ENCODE measurements around the gene PGM2L1.

Gene PGM2L1

GRCh38 chr11:74398244-74399159 is at the start of gene PGM2L1:
TSS of gene PGM2L1 (minus strand) at chr11:74398433. CDS start at chr11:74398161, 272 bp downstream.
- peak within 1 kb of the TSS; percentile 98 to 100 for H3K4me3 Mint-ChIP-seq
- ATAC-seq (replicated peaks): peak; percentile 92 to 94
- H3K27me3 Mint-ChIP-seq: no peaks in the 10 kb centered on the region
- H3K36me3 Mint-ChIP-seq: no peaks in the 10 kb centered on the region
- H3K27ac Mint-ChIP-seq: peak within 1 kb of the TSS; percentile 98
- H3K4me1 Mint-ChIP-seq: peaks cover 5 to 6% of the 10 kb centered on the region in 2 donors
- DNase-seq: peak; percentile 91
- no peaks in the 10 kb centered on the region for H3K9me3 Mint-ChIP-seq

- peaks cover 6 to 17% of the 10 kb centered on the region in 2 donors for H3K4me1 Mint-ChIP-seq
- no peak overlapping the region for H3K27ac Mint-ChIP-seq
- H3K27me3 Mint-ChIP-seq: peaks cover 5 to 8% of the 10 kb centered on the region in 2 donors
- no peak for DNase-seq
- H3K36me3 Mint-ChIP-seq: no peaks in the 10 kb centered on the region
- H3K9me3 Mint-ChIP-seq: no peaks in the 10 kb centered on the region
- H3K4me3 Mint-ChIP-seq: no peak overlapping the region
- ATAC-seq (replicated peaks): no peak
Measured at GRCh38 chr11:74447720-74448119, 49.5 kb upstream of the PGM2L1 start.

- Mint-ChIP-seq H3K27ac (no peak overlapping the region), H3K4me3 (no peak overlapping the region), H3K27me3 (peaks cover 0 to 3% of the 10 kb centered on the region in 2 donors)
Measured at GRCh38 chr11:74446532-74446938, 48.3 kb upstream of the PGM2L1 start.

GRCh38 chr11:74444173-74444826 is 46.1 kb upstream of the PGM2L1 start:
- DNase-seq (no peak), ATAC-seq (replicated peaks) (no peak)
- Mint-ChIP-seq H3K4me1 (peaks cover 2 to 4% of the 10 kb centered on the region in 2 donors), H3K9me3 (peaks cover 4% of the 10 kb centered on the region in 2 donors), H3K27ac (no peak overlapping the region), H3K36me3 (no peaks in the 10 kb centered on the region), H3K27me3 (peaks cover 0 to 3% of the 10 kb centered on the region in 2 donors), H3K4me3 (no peak overlapping the region)

More at GRCh38 chr11:74446532-74446938, 48.3 kb upstream of the PGM2L1 start:
- Mint-ChIP-seq H3K9me3 (no peaks in the 10 kb centered on the region), H3K36me3 (no peaks in the 10 kb centered on the region), H3K4me1 (peaks cover 6 to 17% of the 10 kb centered on the region in 2 donors)
- DNase-seq (no peak), ATAC-seq (replicated peaks) (no peak)

GRCh38 chr11:74443071-74443864 is 45.0 kb upstream of the PGM2L1 start:
- ATAC-seq (replicated peaks): no peak
- no peaks in the 10 kb centered on the region for H3K36me3 Mint-ChIP-seq
- H3K9me3 Mint-ChIP-seq: peaks cover 4% of the 10 kb centered on the region in 2 donors
- no peaks in the 10 kb centered on the region for H3K4me1 Mint-ChIP-seq
- no peak for DNase-seq
- H3K27me3 Mint-ChIP-seq: peaks cover 0 to 3% of the 10 kb centered on the region in 2 donors
- no peak overlapping the region for H3K27ac Mint-ChIP-seq
- no peak overlapping the region for H3K4me3 Mint-ChIP-seq

- peaks cover 4% of the 10 kb centered on the region in 2 donors for H3K9me3 Mint-ChIP-seq
- no peak overlapping the region for H3K27ac Mint-ChIP-seq
- no peaks in the 10 kb centered on the region for H3K36me3 Mint-ChIP-seq
- H3K4me1 Mint-ChIP-seq: no peaks in the 10 kb centered on the region
- no peak for DNase-seq
- peaks cover 0 to 3% of the 10 kb centered on the region in 2 donors for H3K27me3 Mint-ChIP-seq
- H3K4me3 Mint-ChIP-seq: no peak overlapping the region
- ATAC-seq (replicated peaks): no peak
Measured at GRCh38 chr11:74442636-74443035, 44.4 kb upstream of the PGM2L1 start.

GRCh38 chr11:74438681-74439080 is 40.4 kb upstream of the PGM2L1 start:
- ATAC-seq (replicated peaks): no peak
- Mint-ChIP-seq H3K27me3 (peaks cover 0 to 3% of the 10 kb centered on the region in 2 donors), H3K4me1 (no peaks in the 10 kb centered on the region), H3K9me3 (peaks cover 4% of the 10 kb centered on the region in 2 donors), H3K36me3 (no peaks in the 10 kb centered on the region), H3K4me3 (no peak overlapping the region), H3K27ac (no peak overlapping the region)
- no peak for DNase-seq

GRCh38 chr11:74437441-74438042 is 39.3 kb upstream of the PGM2L1 start:
- H3K27me3 Mint-ChIP-seq: peaks cover 3 to 4% of the 10 kb centered on the region in 2 donors
- H3K4me1 Mint-ChIP-seq: no peaks in the 10 kb centered on the region
- no peak overlapping the region for H3K27ac Mint-ChIP-seq
- DNase-seq (no peak), ATAC-seq (replicated peaks) (no peak)
- no peaks in the 10 kb centered on the region for H3K36me3 Mint-ChIP-seq
- peaks cover 4% of the 10 kb centered on the region in 2 donors for H3K9me3 Mint-ChIP-seq
- no peak overlapping the region for H3K4me3 Mint-ChIP-seq

GRCh38 chr11:74434528-74434927 is 36.3 kb upstream of the PGM2L1 start:
- Mint-ChIP-seq H3K27me3 (peaks cover 0 to 4% of the 10 kb centered on the region in 2 donors), H3K4me3 (no peak overlapping the region), H3K9me3 (no peaks in the 10 kb centered on the region), H3K36me3 (no peaks in the 10 kb centered on the region), H3K4me1 (no peaks in the 10 kb centered on the region), H3K27ac (no peak overlapping the region)
- ATAC-seq (replicated peaks) (peak; percentile 39 to 60), DNase-seq (no peak)

- Mint-ChIP-seq H3K9me3 (peaks cover 5 to 7% of the 10 kb centered on the region in 2 donors), H3K4me3 (no peak overlapping the region), H3K4me1 (no peaks in the 10 kb centered on the region), H3K36me3 (peaks cover 0 to 1% of the 10 kb centered on the region in 2 donors), H3K27ac (no peak overlapping the region), H3K27me3 (peaks cover under 1 to 4% of the 10 kb centered on the region in 2 donors)
- DNase-seq (no peak), ATAC-seq (replicated peaks) (no peak)
Measured at GRCh38 chr11:74429205-74429604, 31.0 kb upstream of the PGM2L1 start.

- no peak overlapping the region for H3K4me3 Mint-ChIP-seq
- no peak overlapping the region for H3K27ac Mint-ChIP-seq
- peaks cover 5 to 7% of the 10 kb centered on the region in 2 donors for H3K9me3 Mint-ChIP-seq
- H3K27me3 Mint-ChIP-seq: peaks cover 0 to 4% of the 10 kb centered on the region in 2 donors
- H3K4me1 Mint-ChIP-seq: no peaks in the 10 kb centered on the region
- DNase-seq (no peak), ATAC-seq (replicated peaks) (no peak)
- peaks cover 0 to 3% of the 10 kb centered on the region in 2 donors for H3K36me3 Mint-ChIP-seq
Measured at GRCh38 chr11:74427384-74427886, 29.2 kb upstream of the PGM2L1 start.

GRCh38 chr11:74425100-74425499 is 26.9 kb upstream of the PGM2L1 start:
- Mint-ChIP-seq H3K36me3 (peaks cover 0 to 3% of the 10 kb centered on the region in 2 donors), H3K9me3 (peaks cover 5 to 7% of the 10 kb centered on the region in 2 donors), H3K27ac (no peak overlapping the region), H3K27me3 (peaks cover 0 to 8% of the 10 kb centered on the region in 2 donors), H3K4me1 (no peaks in the 10 kb centered on the region), H3K4me3 (no peak overlapping the region)
- no peak for DNase-seq
- ATAC-seq (replicated peaks): no peak

- no peak for ATAC-seq (replicated peaks)
Measured at GRCh38 chr11:74418509-74418895, 20.3 kb upstream of the PGM2L1 start.

More at GRCh38 chr11:74418509-74418895, 20.3 kb upstream of the PGM2L1 start:
- no peak overlapping the region for H3K27ac Mint-ChIP-seq
- no peak overlapping the region for H3K4me3 Mint-ChIP-seq
- no peak for DNase-seq
- no peaks in the 10 kb centered on the region for H3K36me3 Mint-ChIP-seq
- peaks cover 0 to 7% of the 10 kb centered on the region in 2 donors for H3K27me3 Mint-ChIP-seq
- no peaks in the 10 kb centered on the region for H3K9me3 Mint-ChIP-seq
- H3K4me1 Mint-ChIP-seq: peaks cover 0 to 2% of the 10 kb centered on the region in 2 donors

Data from stimulated activated naive B cell treated with anti-CD40 and anti-IgM and Interleukin-4, amounts not matched to agents 10 μg/mL and 1 μg/mL and 100 μg/mL, for 72 hours (primary cell).